GM04504 (cell line): Measurements from ENCODE around the gene TMEM236.

Experiments
- DNase-seq: peaks from one replicate; pipeline ENCODE4 v3.0.0-alpha.2; 2012; ENCODE audit warnings: low read depth

Gene TMEM236

GRCh38 chr10:17787087-17787961, 35.3 kb downstream of the TMEM236 start:
- DNase-seq = peak; percentile 80

- no peak for DNase-seq
Observed at GRCh38 chr10:17788646-17789045, 36.6 kb downstream of the TMEM236 start.

GRCh38 chr10:17789396-17789795, 37.4 kb downstream of the TMEM236 start:
- DNase-seq = no peak

- DNase-seq = no peak
Observed at GRCh38 chr10:17790651-17791050, 38.6 kb downstream of the TMEM236 start.

GRCh38 chr10:17792991-17793390, 41.0 kb downstream of the TMEM236 start:
- DNase-seq = no peak

- DNase-seq = no peak
Observed at GRCh38 chr10:17793823-17794644, 42.0 kb downstream of the TMEM236 start.

- no peak for DNase-seq
Observed at GRCh38 chr10:17795083-17795482, 43.1 kb downstream of the TMEM236 start.

- DNase-seq = no peak
Observed at GRCh38 chr10:17795813-17796594, 44.0 kb downstream of the TMEM236 start.

GRCh38 chr10:17801507-17801906, 49.5 kb downstream of the TMEM236 start:
- DNase-seq = no peak

GRCh38 chr10:17802350-17802749, 50.3 kb downstream of the TMEM236 start:
- DNase-seq = no peak

- no peak for DNase-seq
Observed at GRCh38 chr10:17802976-17803375, 51.0 kb downstream of the TMEM236 start.

GRCh38 chr10:17805330-17805729, 53.3 kb downstream of the TMEM236 start:
- no peak for DNase-seq

GRCh38 chr10:17805921-17806577, 54.0 kb downstream of the TMEM236 start:
- no peak for DNase-seq

- no peak for DNase-seq
Observed at GRCh38 chr10:17808971-17809841, 57.2 kb downstream of the TMEM236 start, which contains the start of gene MRC1. MRC1 (plus strand) TSS chr10:17809348; CDS start chr10:17809466, 118 bp downstream.

GRCh38 chr10:17811146-17811865, 59.3 kb downstream of the TMEM236 start:
- no peak for DNase-seq

GRCh38 chr10:17814973-17815372, 63.0 kb downstream of the TMEM236 start:
- DNase-seq = no peak

- no peak for DNase-seq
Observed at GRCh38 chr10:17816199-17816598, 64.2 kb downstream of the TMEM236 start.

GRCh38 chr10:17817316-17817715, 65.3 kb downstream of the TMEM236 start:
- DNase-seq = no peak

GRCh38 chr10:17817790-17818189, 65.8 kb downstream of the TMEM236 start:
- DNase-seq = no peak

- DNase-seq = no peak
Observed at GRCh38 chr10:17819836-17820235, 67.8 kb downstream of the TMEM236 start.
